Lung (tissue), 13 donors: ENCODE results near the gene GNL2. TPM values are rescaled to one million over a fixed set of nuclear protein-coding genes. Genes with fewer than 3 reads are reported as not detected.
A peak's percentile ranks its signal among the peaks of the same experiment; 100 is the strongest.
"Not testable (repeated sequence)": the region's sequence is repeated elsewhere in the genome, so short reads cannot be mapped to it uniquely, and the experiment has no call there.

Experiments
- ATAC-seq: fragments of 200-7000 bp; cut with Tn5 transposase; one replicate; pipeline ENCODE4 v1.9.1; 2020; ENCODE audit warnings: moderate number of reproducible peaks; ENCODE audit not compliant: insufficient read depth, low FRiP score
- DNase-seq, 3 donors: peaks; one replicate each; pipeline ENCODE4 v3.0.0-alpha.2; 2013 to 2017
- H3K27ac ChIP-seq, 2 donors: one replicate each; pipeline ENCODE4 v1.5.1; 2013; ENCODE audit warnings: mild to moderate bottlenecking in 2 of 2, moderate library complexity in 2 of 2, control low read depth in 1 of 2, inconsistent platforms in 1 of 2, low read depth in 1 of 2, low read length in 1 of 2
- H3K27me3 ChIP-seq, 3 donors: one replicate each; pipeline ENCODE4 v1.5.1; 2013; ENCODE audit warnings: low read length in 2 of 3; ENCODE audit not compliant: control insufficient read depth in 3 of 3, insufficient read depth in 3 of 3
- H3K36me3 ChIP-seq, 4 donors: one replicate each; pipeline ENCODE4 v1.5.1; 2013; ENCODE audit warnings: low read length in 4 of 4, mild to moderate bottlenecking in 1 of 4, moderate library complexity in 1 of 4; ENCODE audit not compliant: control insufficient read depth in 4 of 4, insufficient read depth in 4 of 4
- H3K4me1 ChIP-seq, 5 donors: one replicate each; pipeline ENCODE4 v1.5.1; 2013; ENCODE audit warnings: low read length in 5 of 5, mild to moderate bottlenecking in 2 of 5, moderate library complexity in 1 of 5; ENCODE audit not compliant: control insufficient read depth in 5 of 5, insufficient read depth in 5 of 5
- H3K4me3 ChIP-seq: one replicate; pipeline ENCODE4 v1.5.1; 2013; ENCODE audit warnings: mild to moderate bottlenecking, control low read depth, moderate library complexity
- H3K9ac ChIP-seq, 2 donors: one replicate each; pipeline ENCODE4 v1.5.1; 2013; ENCODE audit warnings: low read length in 2 of 2, control low read depth in 1 of 2; ENCODE audit not compliant: insufficient read depth in 1 of 2
- H3K9me3 ChIP-seq, 4 donors: one replicate each; pipeline ENCODE4 v1.5.1; 2013; ENCODE audit warnings: low read length in 3 of 4, mild to moderate bottlenecking in 1 of 4, moderate library complexity in 1 of 4; ENCODE audit not compliant: control insufficient read depth in 4 of 4, insufficient read depth in 3 of 4
- WGBS, 2 donors: extraction: QIAGEN DNeasy Blood & Tissue Kit; methylation state at CpG; one replicate each; pipeline ENCODE4 v1.1.7; 2013; 5-methylcytosine and 5-hydroxymethylcytosine counted together
- polyA plus RNA-seq, 2 donors: library from polyadenylated mRNA; stranded (reverse); fragments of 200-250 nt; gene quantifications; one replicate each; pipeline ENCODE4 v1.2.1, GENCODE V29; 2013
- small RNA-seq: library from RNA; depleted of rRNA; stranded (forward); fragments of <200 nt; gene quantifications from one replicate; pipeline ENCODE3, GENCODE V24; 2014; ENCODE audit warnings: low replicate concordance
- total RNA-seq, 2 donors: library from RNA; depleted of rRNA in 1 of 2; stranded (reverse); fragments of >200 nt in 1 of 2; gene quantifications; one replicate each; pipeline ENCODE4 v1.2.1, GENCODE V29; 2014 to 2021
- TF ChIP-seq, protein P1 (sequence below): IDR thresholded peaks from 2 replicates; pipeline ENCODE4 v1.5.1; 2012; ENCODE audit warnings: mild to moderate bottlenecking; ENCODE audit errors: control extremely low read depth, extremely low read depth
- donor health status: control.
- donor health status: control.
- donor health status: Bipolar disorder and iron deficiency.
- donor health status: healthy.
- donor health status: DM: yes; HTN: yes; CAD: no.

GNL2 gene
- total and polyA plus RNA-seq, 4 donors: 39.3 to 148 (median 44.3) TPM

DNA sequence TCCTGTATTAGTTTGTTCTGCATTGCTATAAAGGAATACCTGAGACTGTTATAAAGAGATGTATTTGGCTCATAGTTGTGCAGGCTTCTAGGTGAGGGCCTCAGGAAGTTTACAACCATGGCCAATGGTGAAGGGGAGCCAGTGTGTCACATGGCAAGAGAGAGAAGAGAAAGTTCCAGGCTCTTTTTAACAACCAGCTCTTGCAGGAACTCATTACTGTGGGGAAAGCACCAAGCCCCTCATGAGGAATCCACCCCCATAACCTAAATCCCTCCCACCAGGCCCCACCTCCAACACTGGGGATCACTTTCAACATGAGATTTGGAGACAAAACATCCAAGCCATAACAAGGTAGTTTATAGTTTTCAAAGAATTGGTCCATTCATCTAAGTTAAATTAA is 76.1 kb downstream of the GNL2 start:
- Histone ChIP-seq H3K4me3 (no peak overlapping the region), H3K36me3 (no peaks in the 10 kb centered on the region), H3K9me3 (no peaks in the 10 kb centered on the region), H3K27ac (no peak overlapping the region), H3K4me1 (peaks cover 0 to 8% (median 4%) of the 10 kb centered on the region in 5 donors), H3K27me3 (no peaks in the 10 kb centered on the region), H3K9ac (no peak overlapping the region)
- TF ChIP-seq, protein P1, sequence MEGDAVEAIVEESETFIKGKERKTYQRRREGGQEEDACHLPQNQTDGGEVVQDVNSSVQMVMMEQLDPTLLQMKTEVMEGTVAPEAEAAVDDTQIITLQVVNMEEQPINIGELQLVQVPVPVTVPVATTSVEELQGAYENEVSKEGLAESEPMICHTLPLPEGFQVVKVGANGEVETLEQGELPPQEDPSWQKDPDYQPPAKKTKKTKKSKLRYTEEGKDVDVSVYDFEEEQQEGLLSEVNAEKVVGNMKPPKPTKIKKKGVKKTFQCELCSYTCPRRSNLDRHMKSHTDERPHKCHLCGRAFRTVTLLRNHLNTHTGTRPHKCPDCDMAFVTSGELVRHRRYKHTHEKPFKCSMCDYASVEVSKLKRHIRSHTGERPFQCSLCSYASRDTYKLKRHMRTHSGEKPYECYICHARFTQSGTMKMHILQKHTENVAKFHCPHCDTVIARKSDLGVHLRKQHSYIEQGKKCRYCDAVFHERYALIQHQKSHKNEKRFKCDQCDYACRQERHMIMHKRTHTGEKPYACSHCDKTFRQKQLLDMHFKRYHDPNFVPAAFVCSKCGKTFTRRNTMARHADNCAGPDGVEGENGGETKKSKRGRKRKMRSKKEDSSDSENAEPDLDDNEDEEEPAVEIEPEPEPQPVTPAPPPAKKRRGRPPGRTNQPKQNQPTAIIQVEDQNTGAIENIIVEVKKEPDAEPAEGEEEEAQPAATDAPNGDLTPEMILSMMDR: no peak
- DNase-seq (no peak), ATAC-seq (no peak)

- H3K4me3 ChIP-seq, H3K4me1 ChIP-seq, H3K9ac ChIP-seq, H3K9me3 ChIP-seq, H3K36me3 ChIP-seq, DNase-seq, ATAC-seq, H3K27me3 ChIP-seq, H3K27ac ChIP-seq: not testable (repeated sequence)
- WGBS, 2 donors: 81 to 82% methylated on average over 15 of the region's 15 CpGs
These were observed 76.8 kb downstream of the GNL2 start for GRCh38 chr1:37518929-37519328.

- H3K9ac ChIP-seq, DNase-seq, H3K27ac ChIP-seq, H3K27me3 ChIP-seq, H3K36me3 ChIP-seq, H3K4me3 ChIP-seq, H3K9me3 ChIP-seq, ATAC-seq: not testable (repeated sequence)
- H3K4me1 ChIP-seq: peaks cover 0 to 14% (median 4%) of the 10 kb centered on the region in 5 donors
- WGBS, 2 donors: 96 to 100% methylated on average over 10 to 29 of the region's 31 CpGs
These were observed 77.5 kb downstream of the GNL2 start for GRCh38 chr1:37518241-37518640.

DNA sequence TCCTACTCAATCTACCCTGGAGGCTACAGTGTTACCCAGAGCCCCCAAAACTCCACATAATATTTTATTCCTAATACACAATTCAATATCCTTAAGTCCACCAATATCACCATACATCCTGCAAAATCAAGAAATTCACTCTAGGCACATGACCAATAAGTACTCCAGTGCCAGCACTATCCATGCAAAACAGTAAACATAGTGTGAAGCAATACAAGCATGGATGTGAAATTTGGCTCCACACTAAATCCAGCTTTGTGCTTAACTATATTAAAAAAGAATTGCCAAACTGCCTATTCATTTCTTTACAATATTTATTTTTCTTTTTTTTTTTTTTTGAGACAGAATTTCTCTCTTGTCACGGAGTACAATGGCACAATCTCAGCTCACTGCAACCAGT is 78.2 kb downstream of the GNL2 start:
- 84% methylated on average over 1 of the region's 1 CpG for WGBS, 2 donors
- Histone ChIP-seq H3K4me1 (peaks cover 0 to 15% (median 4%) of the 10 kb centered on the region in 5 donors), H3K9me3 (no peaks in the 10 kb centered on the region), H3K27me3 (no peaks in the 10 kb centered on the region), H3K36me3 (peaks cover 0 to 2% (median 0%) of the 10 kb centered on the region in 4 donors), H3K27ac (no peak overlapping the region), H3K9ac (no peak overlapping the region), H3K4me3 (no peak overlapping the region)
- TF ChIP-seq, protein P1: no peak
- ATAC-seq (no peak), DNase-seq (peak in 2 of 3 donors; percentile 56 to 78)

Small RNA genes within 50 kb of the gene (small RNA-seq; reads per million reads assigned to genes)
- not detected for gene AL034379.1

Other genes with a start within 250 kb of the GNL2 start
- 10 to 100 TPM; 27.1 to 40.2 TPM for gene ZC3H12A, start 121.4 kb downstream of the GNL2 start, total RNA-seq
- 100 to 1,000 TPM in 1 of 2 donors, 10 to 100 TPM in 1; 19.1 to 125 TPM for gene ZC3H12A, start 121.4 kb downstream of the GNL2 start, polyA plus RNA-seq
- 10 to 100 TPM; 54.0 to 63.7 TPM for gene MEAF6, start 81.2 kb downstream of the GNL2 start, total RNA-seq
- gene MEAF6, start 81.2 kb downstream of the GNL2 start, polyA plus RNA-seq: 10 to 100 TPM; 36.9 to 68.2 TPM
- gene SNIP1, start 41.6 kb downstream of the GNL2 start, total RNA-seq: 10 to 100 TPM; 14.2 to 22.4 TPM
- 1 to 10 TPM; 4.5 to 5.4 TPM for gene SNIP1, start 41.6 kb downstream of the GNL2 start, polyA plus RNA-seq
- gene DNALI1, start 39.0 kb downstream of the GNL2 start, total RNA-seq: 10 to 100 TPM; 20.8 to 48.5 TPM
- 10 to 100 TPM; 17.8 to 31.2 TPM for gene DNALI1, start 39.0 kb downstream of the GNL2 start, polyA plus RNA-seq
- 1 to 10 TPM in 1 of 2 donors, under 1 TPM in 1; 0.43 to 1.7 TPM for gene RSPO1, start 39.0 kb upstream of the GNL2 start, total RNA-seq
- 1 to 10 TPM in 1 of 2 donors, under 1 TPM in 1; 0.93 to 1.4 TPM for gene RSPO1, start 39.0 kb upstream of the GNL2 start, polyA plus RNA-seq
- gene CDCA8, start 96.6 kb upstream of the GNL2 start, total RNA-seq: 1 to 10 TPM in 1 of 2 donors, under 1 TPM in 1; 0.80 to 1.4 TPM
- 1 to 10 TPM; 1.8 to 2.2 TPM for gene CDCA8, start 96.6 kb upstream of the GNL2 start, polyA plus RNA-seq
- gene EPHA10, start 169.2 kb upstream of the GNL2 start, total RNA-seq: 1 to 10 TPM in 1 of 2 donors, not detected in 1; 1.7 TPM
- gene EPHA10, start 169.2 kb upstream of the GNL2 start, polyA plus RNA-seq: under 1 TPM; 0.20 to 0.26 TPM
- gene MANEAL, start 197.9 kb upstream of the GNL2 start, total RNA-seq: 1 to 10 TPM; 2.3 to 8.1 TPM
- 1 to 10 TPM; 2.8 to 4.0 TPM for gene MANEAL, start 197.9 kb upstream of the GNL2 start, polyA plus RNA-seq
- 10 to 100 TPM in 1 of 2 donors, 1 to 10 TPM in 1; 4.7 to 53.8 TPM for gene C1orf122, start 211.9 kb upstream of the GNL2 start, total RNA-seq
- 10 to 100 TPM; 26.9 to 70.2 TPM for gene C1orf122, start 211.9 kb upstream of the GNL2 start, polyA plus RNA-seq
- gene YRDC, start 212.3 kb upstream of the GNL2 start, total RNA-seq: 10 to 100 TPM in 1 of 2 donors, 1 to 10 TPM in 1; 9.5 to 18.4 TPM
- 10 to 100 TPM; 11.8 to 26.2 TPM for gene YRDC, start 212.3 kb upstream of the GNL2 start, polyA plus RNA-seq